KOPT-K1 (cell line): ENCODE data around the gene SBNO2.

Experiments used
- H3K27ac ChIP-seq: fragments of 200-600 bp; sonication (generic); 2 replicates; pipeline ENCODE4 v1.5.1; 2016; ENCODE audit warnings: antibody characterized with exemption, mild to moderate bottlenecking, low read depth, low read length; ENCODE audit not compliant: poor library complexity, severe bottlenecking
- H3K36me3 ChIP-seq: fragments of 200-600 bp; sonication (generic); 2 replicates; pipeline ENCODE4 v1.5.1; 2017; ENCODE audit warnings: antibody characterized with exemption, mild to moderate bottlenecking, low read length, moderate library complexity; ENCODE audit not compliant: insufficient read depth
- H3K9me3 ChIP-seq: fragments of 200-600 bp; sonication (generic); 2 replicates; pipeline ENCODE4 v1.5.1; 2017; ENCODE audit warnings: antibody characterized with exemption, low read length, mild to moderate bottlenecking; ENCODE audit not compliant: insufficient read depth, poor library complexity, severe bottlenecking

The SBNO2 gene

GRCh38 chr19:1173845-1174809 lies at the start of gene SBNO2:
Gene SBNO2 (minus strand): TSS chr19:1174268. CDS start chr19:1154276, 19,992 bp downstream.
- no peaks in the 10 kb centered on the region for H3K36me3 ChIP-seq
- peak within 1 kb of the TSS; percentile 66 for H3K27ac ChIP-seq
- H3K9me3 ChIP-seq: no peaks in the 10 kb centered on the region

- Histone ChIP-seq H3K27ac (no peak overlapping the region), H3K36me3 (peaks cover 69% of the 10 kb centered on the region; the same call in 1 of the 2 replicates), H3K9me3 (no peaks in the 10 kb centered on the region)
Measured at GRCh38 chr19:1223018-1223855, 49.2 kb upstream of the SBNO2 start.

GRCh38 chr19:1222394-1222793 lies 48.3 kb upstream of the SBNO2 start:
- Histone ChIP-seq H3K9me3 (no peaks in the 10 kb centered on the region), H3K27ac (no peak overlapping the region), H3K36me3 (peaks cover 68% of the 10 kb centered on the region; the same call in 1 of the 2 replicates)

GRCh38 chr19:1221904-1222255 lies 47.8 kb upstream of the SBNO2 start:
- Histone ChIP-seq H3K9me3 (no peaks in the 10 kb centered on the region), H3K27ac (no peak overlapping the region), H3K36me3 (peaks cover 65% of the 10 kb centered on the region; the same call in 1 of the 2 replicates)

GRCh38 chr19:1220976-1221903 lies 47.2 kb upstream of the SBNO2 start:
- peaks cover 64% of the 10 kb centered on the region; the same call in 1 of the 2 replicates for H3K36me3 ChIP-seq
- H3K27ac ChIP-seq: no peak overlapping the region
- no peaks in the 10 kb centered on the region for H3K9me3 ChIP-seq

- Histone ChIP-seq H3K9me3 (no peaks in the 10 kb centered on the region), H3K36me3 (peaks cover 62% of the 10 kb centered on the region; the same call in 1 of the 2 replicates), H3K27ac (no peak overlapping the region)
Measured at GRCh38 chr19:1220477-1220930, 46.4 kb upstream of the SBNO2 start.

GRCh38 chr19:1219786-1220476 lies 45.9 kb upstream of the SBNO2 start:
- Histone ChIP-seq H3K9me3 (no peaks in the 10 kb centered on the region), H3K36me3 (peaks cover 62% of the 10 kb centered on the region; the same call in 1 of the 2 replicates), H3K27ac (no peak overlapping the region)

GRCh38 chr19:1218751-1219567 lies 44.9 kb upstream of the SBNO2 start:
- no peak overlapping the region for H3K27ac ChIP-seq
- H3K9me3 ChIP-seq: no peaks in the 10 kb centered on the region
- H3K36me3 ChIP-seq: peaks cover 59% of the 10 kb centered on the region; the same call in 1 of the 2 replicates

- peaks cover 54% of the 10 kb centered on the region for H3K36me3 ChIP-seq
- H3K9me3 ChIP-seq: no peaks in the 10 kb centered on the region
- H3K27ac ChIP-seq: no peak overlapping the region
Measured at GRCh38 chr19:1217366-1217765, 43.3 kb upstream of the SBNO2 start.

GRCh38 chr19:1216756-1217155 lies 42.7 kb upstream of the SBNO2 start:
- Histone ChIP-seq H3K36me3 (peaks cover 55% of the 10 kb centered on the region), H3K27ac (no peak overlapping the region), H3K9me3 (no peaks in the 10 kb centered on the region)

- no peak overlapping the region for H3K27ac ChIP-seq
- H3K36me3 ChIP-seq: peaks cover 52% of the 10 kb centered on the region
- no peaks in the 10 kb centered on the region for H3K9me3 ChIP-seq
Measured at GRCh38 chr19:1214862-1215731, 41.0 kb upstream of the SBNO2 start.

- Histone ChIP-seq H3K27ac (no peak overlapping the region), H3K36me3 (peaks cover 54% of the 10 kb centered on the region), H3K9me3 (no peaks in the 10 kb centered on the region)
Measured at GRCh38 chr19:1214299-1214861, 40.3 kb upstream of the SBNO2 start.
